Esophagus mucosa (tissue), 1 donor: ENCODE data around the gene LAMA4. TPM values are rescaled to one million over a fixed set of nuclear protein-coding genes. Genes with fewer than 3 reads are reported as not detected.

Source experiments
- ATAC-seq: fragments of 200-7000 bp; cut with Tn5 transposase; one replicate; pipeline ENCODE4 v1.9.1; 2020
- total RNA-seq: library from RNA; stranded (reverse); gene quantifications from one replicate; pipeline ENCODE4 v1.2.4, GENCODE V29; 2023
- donor health status: DM: yes; HTN: yes; CAD: no.

The LAMA4 gene
- total RNA-seq, 1 donor from 2014 or later = 8.0 TPM

- ATAC-seq = no peak
Observed at GRCh38 chr6:112188906-112189305, 65.5 kb downstream of the LAMA4 start.

- no peak for ATAC-seq
Observed at GRCh38 chr6:112187736-112188135, 66.6 kb downstream of the LAMA4 start.

GRCh38 chr6:112184951-112185350 is 69.4 kb downstream of the LAMA4 start:
- no peak for ATAC-seq

GRCh38 chr6:112183271-112183671 is 71.1 kb downstream of the LAMA4 start:
- ATAC-seq = no peak

GRCh38 chr6:112181130-112181529 is 73.2 kb downstream of the LAMA4 start:
- ATAC-seq = no peak

GRCh38 chr6:112180095-112180820 is 74.1 kb downstream of the LAMA4 start:
- ATAC-seq = peak; percentile 73

- no peak for ATAC-seq
Observed at GRCh38 chr6:112179631-112180030, 74.7 kb downstream of the LAMA4 start.

- no peak for ATAC-seq
Observed at GRCh38 chr6:112178846-112179245, 75.5 kb downstream of the LAMA4 start.

GRCh38 chr6:112177092-112177491 is 77.3 kb downstream of the LAMA4 start:
- ATAC-seq = no peak

GRCh38 chr6:112176175-112176574 is 78.2 kb downstream of the LAMA4 start:
- no peak for ATAC-seq

- no peak for ATAC-seq
Observed at GRCh38 chr6:112173221-112173804, 81.1 kb downstream of the LAMA4 start.

- no peak for ATAC-seq
Observed at GRCh38 chr6:112172540-112172939, 81.8 kb downstream of the LAMA4 start.

GRCh38 chr6:112169541-112169940 is 84.8 kb downstream of the LAMA4 start:
- no peak for ATAC-seq

GRCh38 chr6:112163295-112164257 is 90.8 kb downstream of the LAMA4 start:
- peak; percentile 73 for ATAC-seq

GRCh38 chr6:112160745-112161144 is 93.6 kb downstream of the LAMA4 start:
- ATAC-seq = no peak

GRCh38 chr6:112156668-112157067 is 97.7 kb downstream of the LAMA4 start:
- no peak for ATAC-seq

- ATAC-seq = no peak
Observed at GRCh38 chr6:112155886-112156285, 98.5 kb downstream of the LAMA4 start.

GRCh38 chr6:112154711-112155110 is 99.7 kb downstream of the LAMA4 start:
- no peak for ATAC-seq

- no peak for ATAC-seq
Observed at GRCh38 chr6:112153926-112154607, 100.3 kb downstream of the LAMA4 start.

- no peak for ATAC-seq
Observed at GRCh38 chr6:112150363-112150762, 104.0 kb downstream of the LAMA4 start.

- no peak for ATAC-seq
Observed at GRCh38 chr6:112149719-112150263, 104.6 kb downstream of the LAMA4 start.

GRCh38 chr6:112149236-112149635 is 105.1 kb downstream of the LAMA4 start:
- ATAC-seq = no peak
